SU-DHL-6 (cell line): ENCODE results near the gene PTCRA.

Experiments
- H2AFZ ChIP-seq: fragments of 200-600 bp; sonication (generic); 2 replicates; pipeline ENCODE4 v1.6.1; 2014; ENCODE audit warnings: low read depth, mild to moderate bottlenecking, moderate library complexity, mixed read lengths, antibody characterized with exemption, low read length; ENCODE audit not compliant: severe bottlenecking
- H3F3A ChIP-seq: fragments of 200-600 bp; shearing (Covaris generic); 2 replicates; pipeline ENCODE4 v1.6.0; 2016; ENCODE audit warnings: antibody characterized with exemption, mild to moderate bottlenecking; ENCODE audit not compliant: insufficient read depth
- H3K27ac ChIP-seq: fragments of 200-600 bp; sonication (generic); 2 replicates; pipeline ENCODE4 v1.5.1; 2016; ENCODE audit warnings: low read depth, mild to moderate bottlenecking, low read length, moderate library complexity, mixed read lengths
- H3K27me3 ChIP-seq: fragments of 200-600 bp; sonication (generic), shearing (Covaris generic); 2 replicates; pipeline ENCODE4 v1.6.0; 2014; ENCODE audit warnings: mild to moderate bottlenecking, low read length
- H3K36me3 ChIP-seq: fragments of 200-600 bp; sonication (generic); 2 replicates; pipeline ENCODE4 v1.6.1; 2014; ENCODE audit warnings: mild to moderate bottlenecking, low read length, mixed read lengths
- H3K4me2 ChIP-seq: fragments of 300-600, 200-600 bp; shearing (Covaris generic), sonication (generic); 2 replicates; pipeline ENCODE4 v1.6.0; 2014; ENCODE audit warnings: low read length, low read depth, mild to moderate bottlenecking; ENCODE audit not compliant: poor library complexity, severe bottlenecking
- H3K4me3 ChIP-seq: fragments of 200-600 bp; sonication (generic); 2 replicates; pipeline ENCODE4 v1.5.1; 2014; ENCODE audit warnings: antibody characterized with exemption, low read length, mild to moderate bottlenecking, mixed read lengths; ENCODE audit not compliant: insufficient read depth, poor library complexity, severe bottlenecking
- H3K79me2 ChIP-seq: fragments of 200-600 bp; sonication (generic); 2 replicates; pipeline ENCODE4 v1.6.1; 2014; ENCODE audit warnings: mild to moderate bottlenecking, low read length, moderate library complexity; ENCODE audit not compliant: insufficient read depth
- H3K9ac ChIP-seq: fragments of 200-600 bp; sonication (generic); 2 replicates; pipeline ENCODE4 v1.7.0; 2014; ENCODE audit warnings: mild to moderate bottlenecking, low read length
- H3K9me2 ChIP-seq: fragments of 200-600 bp; sonication (generic); replicated peaks from 2 replicates; pipeline ENCODE4 v1.6.1; 2014; ENCODE audit warnings: low read length; ENCODE audit not compliant: insufficient read depth
- H3K9me3 ChIP-seq: fragments of 200-600 bp; sonication (generic); 2 replicates; pipeline ENCODE4 v1.6.1; 2014; ENCODE audit warnings: low read length, mixed read lengths; ENCODE audit not compliant: insufficient read depth
- H4K20me1 ChIP-seq: fragments of 200-600 bp; sonication (generic); 2 replicates; pipeline ENCODE4 v1.6.1; 2014; ENCODE audit warnings: low read depth, mild to moderate bottlenecking, antibody characterized with exemption, low read length, moderate library complexity, mixed read lengths
- CTCF ChIP-seq: fragments of 200-600 bp; sonication (generic); IDR thresholded peaks from one replicate; pipeline ENCODE4 v1.5.1; 2017; ENCODE audit warnings: antibody characterized with exemption, mild to moderate bottlenecking, low read length, moderate library complexity; ENCODE audit not compliant: insufficient read depth, poor library complexity, severe bottlenecking
- EZH2phosphoT487 ChIP-seq: fragments of 200-600 bp; sonication (generic), shearing (Covaris generic); conservative IDR thresholded peaks from 2 replicates; pipeline ENCODE4 v1.6.1; 2018; ENCODE audit warnings: mild to moderate bottlenecking, antibody characterized with exemption, low read length, moderate library complexity, mixed read lengths

PTCRA gene

GRCh38 chr6:42971746-42972327 is 56.0 kb downstream of the PTCRA start:
- Histone ChIP-seq H3K27me3 (no peaks in the 10 kb centered on the region), H3K9me3 (no peaks in the 10 kb centered on the region), H3K27ac (no peak overlapping the region), H3K9ac (no peak overlapping the region), H4K20me1 (no peaks in the 10 kb centered on the region), H3K79me2 (peaks cover 18% of the 10 kb centered on the region), H3K36me3 (peaks cover 4% of the 10 kb centered on the region; the same call in 1 of the 2 replicates), H3K4me3 (no peak overlapping the region), H2AFZ (no peak overlapping the region), H3F3A (peaks cover 10% of the 10 kb centered on the region; the same call in 1 of the 2 replicates), H3K9me2 (no peaks in the 10 kb centered on the region), H3K4me2 (no peak overlapping the region)
- TF ChIP-seq CTCF (no peak), EZH2phosphoT487 (no peak)

- Histone ChIP-seq H3K27me3 (no peaks in the 10 kb centered on the region), H3K9me3 (no peaks in the 10 kb centered on the region), H3K36me3 (peaks cover 5% of the 10 kb centered on the region; the same call in 1 of the 2 replicates), H3K4me2 (no peak overlapping the region), H3K79me2 (peaks cover 38% of the 10 kb centered on the region), H4K20me1 (no peaks in the 10 kb centered on the region), H3K9ac (no peak overlapping the region), H3K4me3 (no peak overlapping the region), H3K27ac (no peak overlapping the region), H2AFZ (no peak overlapping the region), H3F3A (peaks cover 11% of the 10 kb centered on the region; the same call in 1 of the 2 replicates), H3K9me2 (no peaks in the 10 kb centered on the region)
- no peak for TF ChIP-seq EZH2phosphoT487
- no peak for TF ChIP-seq CTCF
These were observed 58.1 kb downstream of the PTCRA start for GRCh38 chr6:42973926-42974325.

- Histone ChIP-seq H3K27ac (no peak overlapping the region), H2AFZ (no peak overlapping the region), H3K9me2 (no peaks in the 10 kb centered on the region), H3K4me3 (no peak overlapping the region), H3K4me2 (no peak overlapping the region), H3K36me3 (peaks cover 5% of the 10 kb centered on the region; the same call in 1 of the 2 replicates), H3K9me3 (no peaks in the 10 kb centered on the region), H3K9ac (no peak overlapping the region), H3K79me2 (peaks cover 38% of the 10 kb centered on the region), H4K20me1 (no peaks in the 10 kb centered on the region), H3K27me3 (no peaks in the 10 kb centered on the region), H3F3A (peaks cover 11% of the 10 kb centered on the region; the same call in 1 of the 2 replicates)
- no peak for TF ChIP-seq EZH2phosphoT487
- TF ChIP-seq CTCF: no peak
These were observed 59.2 kb downstream of the PTCRA start for GRCh38 chr6:42974919-42975505.
